Neural cell (in vitro differentiated cells): ENCODE data around the gene PRAME. TPM values are rescaled to one million over a fixed set of nuclear protein-coding genes. Genes with fewer than 3 reads are reported as not detected.

Experiments
- H2AFZ ChIP-seq: fragments of 200-600, 300-800 bp; sonication (generic), shearing (Covaris generic); 2 replicates; pipeline ENCODE4 v1.6.0; 2014; ENCODE audit warnings: low read depth, mild to moderate bottlenecking, antibody characterized with exemption, low read length, moderate library complexity
- H3F3A ChIP-seq: fragments of 200-600 bp; shearing (Covaris generic); 2 replicates; pipeline ENCODE4 v1.6.1; 2016; ENCODE audit warnings: mild to moderate bottlenecking, moderate library complexity, mixed read lengths, antibody characterized with exemption, low read length; ENCODE audit not compliant: insufficient read depth, poor library complexity, severe bottlenecking
- H3K27ac ChIP-seq: fragments of 200-600, 300-800 bp; sonication (generic), shearing (Covaris generic); 2 replicates; pipeline ENCODE4 v1.5.1; 2014; ENCODE audit warnings: mild to moderate bottlenecking, low read length, moderate library complexity
- H3K27me3 ChIP-seq: fragments of 300-800, 200-600 bp; sonication (generic), shearing (Covaris generic); 2 replicates; pipeline ENCODE4 v1.6.0; 2014; ENCODE audit warnings: mild to moderate bottlenecking, low read depth, low read length, moderate library complexity; ENCODE audit not compliant: insufficient read depth
- H3K36me3 ChIP-seq: fragments of 300-800, 200-600 bp; sonication (generic), shearing (Covaris generic); 2 replicates; pipeline ENCODE4 v1.5.1; 2014; ENCODE audit warnings: mild to moderate bottlenecking, antibody characterized with exemption, low read length, moderate library complexity; ENCODE audit not compliant: insufficient read depth
- H3K4me2 ChIP-seq: fragments of 300-800, 200-600 bp; sonication (generic), shearing (Covaris generic); 2 replicates; pipeline ENCODE4 v1.6.0; 2014; ENCODE audit warnings: mild to moderate bottlenecking, low read length
- H3K4me3 ChIP-seq: fragments of 300-800, 200-600 bp; sonication (generic), shearing (Covaris generic); 2 replicates; pipeline ENCODE4 v1.5.1; 2014; ENCODE audit warnings: mild to moderate bottlenecking, low read length, moderate library complexity
- H3K79me2 ChIP-seq: fragments of 200-600 bp; shearing (Covaris generic); replicated peaks from 2 replicates; pipeline ENCODE4 v1.6.0; 2014; ENCODE audit warnings: mild to moderate bottlenecking, low read length, moderate library complexity; ENCODE audit not compliant: insufficient read depth
- H3K9ac ChIP-seq: fragments of 300-800, 200-600 bp; sonication (generic), shearing (Covaris generic); 2 replicates; pipeline ENCODE4 v1.6.1; 2016; ENCODE audit warnings: mild to moderate bottlenecking, low read length, mixed read lengths
- H3K9me2 ChIP-seq: fragments of 200-600 bp; shearing (Covaris generic); 2 replicates; pipeline ENCODE4 v1.6.1; 2016; ENCODE audit warnings: mild to moderate bottlenecking, low read length, mixed read lengths; ENCODE audit not compliant: insufficient read depth
- H3K9me3 ChIP-seq: fragments of 200-600, 300-800 bp; sonication (generic), shearing (Covaris generic); 2 replicates; pipeline ENCODE4 v1.6.1; 2016; ENCODE audit warnings: mild to moderate bottlenecking, mixed run types, low read length, moderate library complexity, mixed read lengths
- H4K20me1 ChIP-seq: fragments of 200-600 bp; shearing (Covaris generic); 2 replicates; pipeline ENCODE4 v1.6.1; 2016; ENCODE audit warnings: mild to moderate bottlenecking, mixed run types; ENCODE audit not compliant: insufficient read depth
- CTCF ChIP-seq: fragments of 450-650 bp; IDR thresholded peaks from 2 replicates; pipeline ENCODE4 v1.5.1; 2014; ENCODE audit warnings: antibody characterized with exemption, mild to moderate bottlenecking, moderate library complexity; ENCODE audit not compliant: poor library complexity, severe bottlenecking
- EP300 ChIP-seq: fragments of 450-650 bp; conservative IDR thresholded peaks from 2 replicates; pipeline ENCODE4 v1.6.1; 2014; ENCODE audit warnings: antibody characterized with exemption, mild to moderate bottlenecking, moderate library complexity; ENCODE audit not compliant: poor library complexity, severe bottlenecking
- EZH2 ChIP-seq: fragments of 200-600, 300-800 bp; shearing (Covaris generic), sonication (generic); IDR thresholded peaks from 2 replicates; pipeline ENCODE4 v1.6.1; 2014; ENCODE audit warnings: antibody characterized with exemption, low read length, borderline replicate concordance, mild to moderate bottlenecking; ENCODE audit not compliant: insufficient read depth, poor library complexity, severe bottlenecking
- MXI1 ChIP-seq: fragments of 450-650 bp; conservative IDR thresholded peaks from 2 replicates; pipeline ENCODE4 v1.6.1; 2014; ENCODE audit warnings: antibody characterized with exemption, mild to moderate bottlenecking; ENCODE audit not compliant: poor library complexity, severe bottlenecking
- POLR2AphosphoS5 ChIP-seq: IDR thresholded peaks from 2 replicates; pipeline ENCODE4 v1.6.1; 2012
- RAD21 ChIP-seq: fragments of 450-650 bp; conservative IDR thresholded peaks from 2 replicates; pipeline ENCODE4 v1.6.1; 2014; ENCODE audit warnings: antibody characterized with exemption, mild to moderate bottlenecking, moderate library complexity
- REST ChIP-seq: IDR thresholded peaks from 2 replicates; pipeline ENCODE4 v1.6.1; 2012; ENCODE audit warnings: borderline replicate concordance
- SMC3 ChIP-seq: fragments of 450-650 bp; conservative IDR thresholded peaks from 2 replicates; pipeline ENCODE4 v1.6.1; 2014; ENCODE audit warnings: antibody characterized with exemption, mild to moderate bottlenecking, moderate library complexity; ENCODE audit not compliant: poor library complexity
- TAF1 ChIP-seq: IDR thresholded peaks from 2 replicates; pipeline ENCODE4 v1.6.1; 2012; ENCODE audit warnings: low read depth
- polyA plus RNA-seq: library from polyadenylated mRNA; depleted of rRNA; stranded (reverse); fragments of >200 nt; gene quantifications from 2 replicates; pipeline ENCODE4 v1.2.3, GENCODE V29; 2014

Gene PRAME
- polyA plus RNA-seq, 1 donor from 2014 or later, result not detected

- no peaks in the 10 kb centered on the region for H3K27me3 ChIP-seq
- TF ChIP-seq EZH2, result no peak
These were observed 31.8 kb downstream of the PRAME start for GRCh38 chr22:22527312-22527711.

GRCh38 chr22:22526125-22526912, 32.7 kb downstream of the PRAME start:
- Histone ChIP-seq H3K9me2 (no peaks in the 10 kb centered on the region), H3K9me3 (no peaks in the 10 kb centered on the region), H3K36me3 (no peaks in the 10 kb centered on the region), H3F3A (no peaks in the 10 kb centered on the region), H3K79me2 (no peaks in the 10 kb centered on the region), H3K9ac (no peak overlapping the region), H2AFZ (no peak overlapping the region), H3K4me3 (no peak overlapping the region), H3K27ac (no peak overlapping the region), H3K4me2 (no peak overlapping the region), H4K20me1 (no peaks in the 10 kb centered on the region), H3K27me3 (no peaks in the 10 kb centered on the region)
- TF ChIP-seq EZH2, result no peak
- no peak for TF ChIP-seq MXI1
- no peak for TF ChIP-seq CTCF
- TF ChIP-seq EP300, result no peak
- TF ChIP-seq REST, result no peak
- no peak for TF ChIP-seq SMC3
- no peak for TF ChIP-seq POLR2AphosphoS5
- no peak for TF ChIP-seq RAD21
- TF ChIP-seq TAF1, result no peak

More at GRCh38 chr22:22527312-22527711, 31.8 kb downstream of the PRAME start:
- H3K27ac ChIP-seq, result no peak overlapping the region
- no peaks in the 10 kb centered on the region for H3K36me3 ChIP-seq
- H3K9ac ChIP-seq, result no peak overlapping the region
- H3F3A ChIP-seq, result no peaks in the 10 kb centered on the region
- H3K4me3 ChIP-seq, result no peak overlapping the region
- H3K79me2 ChIP-seq, result no peaks in the 10 kb centered on the region
- H3K9me2 ChIP-seq, result no peaks in the 10 kb centered on the region
- H2AFZ ChIP-seq, result no peak overlapping the region
- H3K4me2 ChIP-seq, result no peak overlapping the region
- no peaks in the 10 kb centered on the region for H4K20me1 ChIP-seq
- no peaks in the 10 kb centered on the region for H3K9me3 ChIP-seq
